HUES64 (cell line): ENCODE data around the gene HERPUD2.
"Not testable (repeated sequence)": the region's sequence is repeated elsewhere in the genome, so short reads cannot be mapped to it uniquely, and the experiment has no call there.

Source experiments
- H3K27ac ChIP-seq: 2 replicates; pipeline ENCODE4 v1.7.0; 2013; ENCODE audit warnings: low read depth, low read length, inconsistent platforms
- H3K27me3 ChIP-seq: 2 replicates; pipeline ENCODE4 v1.6.1; 2013; ENCODE audit warnings: mild to moderate bottlenecking, low read length; ENCODE audit not compliant: insufficient read depth
- H3K36me3 ChIP-seq: 2 replicates; pipeline ENCODE4 v1.6.1; 2013; ENCODE audit warnings: mild to moderate bottlenecking, low read length; ENCODE audit not compliant: insufficient read depth
- H3K4me1 ChIP-seq: 2 replicates; pipeline ENCODE4 v1.6.1; 2013; ENCODE audit warnings: mild to moderate bottlenecking, low read length, moderate library complexity; ENCODE audit not compliant: insufficient read depth
- H3K4me3 ChIP-seq: 2 replicates; pipeline ENCODE4 v1.5.1; 2013; ENCODE audit warnings: mild to moderate bottlenecking, low read length, moderate library complexity
- H3K9ac ChIP-seq: 2 replicates; pipeline ENCODE4 v1.6.1; 2013; ENCODE audit warnings: mild to moderate bottlenecking, low read depth, low read length
- H3K9me3 ChIP-seq: 2 replicates; pipeline ENCODE4 v1.6.1; 2013; ENCODE audit warnings: low read depth, low read length; ENCODE audit not compliant: insufficient read depth
- WGBS: fragments of 150-250, 120-280 bp; methylation state at CpG from one replicate; pipeline ENCODE4 v1.1.7; 2013; ENCODE audit warnings: missing lambda C conversion rate; 5-methylcytosine and 5-hydroxymethylcytosine counted together

The HERPUD2 gene

DNA sequence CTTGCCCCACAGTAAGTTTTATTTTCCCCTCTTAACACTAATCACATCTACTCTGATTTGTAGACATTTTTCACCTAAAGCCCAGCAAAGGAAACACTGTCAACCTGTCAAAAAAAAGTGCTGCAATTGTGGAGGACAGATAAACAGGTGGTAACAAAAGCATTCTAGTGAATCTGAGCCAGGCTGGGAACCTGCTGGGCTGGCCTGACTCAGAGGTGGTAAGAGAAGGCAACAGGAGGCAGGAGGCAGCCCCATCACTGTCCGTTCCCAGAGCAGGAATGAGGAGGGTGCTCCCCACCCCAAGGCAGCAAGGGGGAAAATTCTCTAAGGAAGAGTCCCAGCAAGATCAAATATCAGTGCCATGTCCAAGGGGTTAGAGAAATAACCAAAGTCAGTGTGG lies 19.5 kb upstream of the HERPUD2 start:
- no peaks in the 10 kb centered on the region for H3K27me3 ChIP-seq
- 72% methylated on average over 1 of the region's 1 CpG for WGBS
- no peaks in the 10 kb centered on the region for H3K36me3 ChIP-seq
- H3K9me3 ChIP-seq = no peaks in the 10 kb centered on the region
- H3K4me3 ChIP-seq = no peak overlapping the region
- H3K9ac ChIP-seq = no peak overlapping the region
- H3K4me1 ChIP-seq = peaks cover 14% of the 10 kb centered on the region
- H3K27ac ChIP-seq = no peak overlapping the region

DNA sequence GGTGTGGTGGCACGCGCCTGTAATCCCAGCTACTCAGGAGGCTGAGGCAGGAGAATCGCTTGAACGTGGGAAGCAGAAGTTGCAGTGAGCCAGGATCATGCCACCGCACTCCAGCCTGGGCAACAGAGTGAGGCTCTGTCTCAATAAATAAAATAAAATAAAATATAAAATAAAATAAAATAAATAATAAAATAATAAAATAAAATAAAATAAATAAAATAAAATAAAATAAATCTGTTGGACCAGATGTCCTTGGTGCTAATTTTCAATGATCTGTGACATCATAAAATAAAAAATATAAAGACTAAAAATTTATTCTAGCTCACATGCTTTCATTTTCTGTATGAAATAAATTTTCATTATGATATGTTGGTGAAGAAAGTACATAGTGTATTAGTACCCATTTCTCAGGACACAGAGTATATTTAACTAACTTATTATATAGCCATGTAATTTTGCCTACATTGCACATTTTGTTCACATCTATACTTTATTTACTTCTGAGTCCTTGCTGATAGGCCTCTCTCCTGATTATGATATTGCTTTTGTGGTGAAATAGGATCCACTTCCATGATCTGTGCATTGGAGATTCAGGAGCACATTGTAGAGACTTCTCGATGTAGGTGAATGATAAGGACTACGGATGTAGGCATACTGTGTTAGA lies 17.8 kb upstream of the HERPUD2 start:
- no peak overlapping the region for H3K9ac ChIP-seq
- H3K36me3 ChIP-seq = no peaks in the 10 kb centered on the region
- 93% methylated on average over 7 of the region's 7 CpGs for WGBS
- no peak overlapping the region for H3K4me3 ChIP-seq
- H3K9me3 ChIP-seq = no peaks in the 10 kb centered on the region
- no peak overlapping the region for H3K27ac ChIP-seq
- peaks cover 14% of the 10 kb centered on the region for H3K4me1 ChIP-seq
- no peaks in the 10 kb centered on the region for H3K27me3 ChIP-seq

DNA sequence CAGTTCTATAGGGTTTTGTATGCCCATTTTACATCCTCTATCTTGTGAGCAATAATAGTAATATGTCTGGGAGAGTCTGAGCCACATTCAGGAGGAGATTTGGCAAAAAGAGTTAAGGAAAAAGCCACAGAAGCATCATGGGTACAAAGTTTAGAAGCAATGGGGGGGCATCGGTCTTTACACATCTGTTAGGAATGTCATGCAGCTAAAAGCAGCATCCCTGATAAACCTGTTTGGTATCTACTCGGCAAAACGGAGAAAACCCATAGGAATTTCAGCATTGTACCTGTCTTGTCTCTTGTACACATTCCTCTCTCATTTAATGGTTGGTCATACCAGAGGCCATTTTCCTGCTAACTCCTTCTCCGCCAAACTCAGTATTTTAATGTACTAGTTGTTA lies 12.5 kb upstream of the HERPUD2 start:
- WGBS = 56% methylated on average over 3 of the region's 4 CpGs
- no peak overlapping the region for H3K4me3 ChIP-seq
- no peak overlapping the region for H3K9ac ChIP-seq
- no peaks in the 10 kb centered on the region for H3K36me3 ChIP-seq
- no peak overlapping the region for H3K27ac ChIP-seq
- H3K27me3 ChIP-seq = no peaks in the 10 kb centered on the region
- peaks cover 10% of the 10 kb centered on the region for H3K4me1 ChIP-seq
- H3K9me3 ChIP-seq = no peaks in the 10 kb centered on the region

DNA sequence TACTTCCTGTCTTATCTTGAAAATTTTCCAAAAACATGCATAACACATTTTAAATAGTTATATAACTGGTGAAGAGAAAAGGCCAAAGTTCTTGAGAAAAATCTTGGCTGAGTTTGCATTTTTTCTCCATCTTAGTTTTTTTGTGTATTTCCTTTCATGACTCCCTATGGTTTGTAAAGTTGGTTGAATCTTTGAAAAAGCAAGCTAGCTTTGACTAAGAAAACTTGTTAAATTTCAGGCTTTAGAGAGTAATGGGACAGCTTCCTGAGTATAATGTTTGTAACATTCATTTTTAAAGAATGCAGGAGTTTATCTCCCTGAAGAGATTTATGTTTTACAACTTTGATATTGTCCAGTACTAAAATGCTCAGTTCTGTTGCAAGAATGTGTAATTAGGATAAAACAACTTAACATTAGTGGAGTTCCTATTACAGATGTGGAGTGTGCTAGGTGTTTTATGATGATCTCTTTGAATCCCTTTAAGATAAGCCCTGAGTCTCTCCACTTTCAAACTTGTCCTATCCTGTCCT lies 11.1 kb upstream of the HERPUD2 start:
- H3K9me3 ChIP-seq = no peaks in the 10 kb centered on the region
- H3K27ac ChIP-seq = no peak overlapping the region
- no peak overlapping the region for H3K9ac ChIP-seq
- H3K4me1 ChIP-seq = peaks cover 10% of the 10 kb centered on the region
- H3K27me3 ChIP-seq = no peaks in the 10 kb centered on the region
- no peak overlapping the region for H3K4me3 ChIP-seq
- no peaks in the 10 kb centered on the region for H3K36me3 ChIP-seq

DNA sequence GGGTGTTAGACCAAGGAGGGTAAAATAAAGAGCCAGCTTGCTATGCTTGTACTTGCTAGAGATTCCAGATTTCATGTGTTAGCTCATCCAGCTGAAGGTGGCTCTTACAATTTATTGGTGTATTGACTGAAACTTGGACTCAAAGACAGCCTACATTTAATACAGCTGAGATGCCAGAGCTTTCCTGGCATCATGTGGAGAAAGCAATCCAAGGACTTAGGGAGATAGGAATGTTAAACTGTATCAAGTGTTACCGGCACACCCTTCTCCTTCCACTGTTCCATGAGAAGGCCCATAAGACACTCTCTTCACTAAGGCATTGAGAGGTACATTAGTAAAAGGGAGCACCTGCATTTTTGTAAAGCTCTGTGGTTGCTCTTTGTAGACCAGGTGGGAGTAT lies 9.3 kb upstream of the HERPUD2 start:
- H3K9me3 ChIP-seq = no peaks in the 10 kb centered on the region
- no peak overlapping the region for H3K27ac ChIP-seq
- H3K4me1 ChIP-seq = no peaks in the 10 kb centered on the region; the same call in 1 of the 2 replicates
- WGBS = no CpG with 5 or more reads among the region's 1 CpG
- no peaks in the 10 kb centered on the region for H3K36me3 ChIP-seq
- no peak overlapping the region for H3K4me3 ChIP-seq
- no peak overlapping the region for H3K9ac ChIP-seq
- H3K27me3 ChIP-seq = no peaks in the 10 kb centered on the region

DNA sequence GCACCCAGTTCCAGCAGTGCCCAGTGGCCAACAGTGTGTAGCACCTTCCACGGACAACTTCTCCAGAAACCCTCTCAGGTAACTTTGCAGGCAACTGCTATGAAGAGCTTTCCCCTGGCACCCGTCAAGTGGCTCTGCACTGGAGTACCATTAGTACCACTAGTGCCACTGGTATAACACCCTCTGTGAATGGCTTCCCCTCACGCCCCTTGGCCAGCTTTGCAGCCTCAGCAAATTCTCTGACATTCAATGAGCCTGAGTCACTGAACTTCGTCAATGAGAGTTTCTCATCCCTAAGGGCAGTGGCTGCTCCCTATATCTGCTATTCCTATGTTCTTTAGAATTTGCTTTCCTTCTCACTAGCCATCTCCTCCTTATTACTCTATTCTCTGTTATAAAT lies 7.6 kb upstream of the HERPUD2 start:
- Histone ChIP-seq H3K9me3 (no peaks in the 10 kb centered on the region), H3K9ac (no peak overlapping the region), H3K36me3 (no peaks in the 10 kb centered on the region), H3K4me1 (peaks cover 3% of the 10 kb centered on the region; the same call in 1 of the 2 replicates), H3K4me3 (no peak overlapping the region), H3K27me3 (no peaks in the 10 kb centered on the region), H3K27ac (no peak overlapping the region)
- 86% methylated on average over 4 of the region's 4 CpGs for WGBS

DNA sequence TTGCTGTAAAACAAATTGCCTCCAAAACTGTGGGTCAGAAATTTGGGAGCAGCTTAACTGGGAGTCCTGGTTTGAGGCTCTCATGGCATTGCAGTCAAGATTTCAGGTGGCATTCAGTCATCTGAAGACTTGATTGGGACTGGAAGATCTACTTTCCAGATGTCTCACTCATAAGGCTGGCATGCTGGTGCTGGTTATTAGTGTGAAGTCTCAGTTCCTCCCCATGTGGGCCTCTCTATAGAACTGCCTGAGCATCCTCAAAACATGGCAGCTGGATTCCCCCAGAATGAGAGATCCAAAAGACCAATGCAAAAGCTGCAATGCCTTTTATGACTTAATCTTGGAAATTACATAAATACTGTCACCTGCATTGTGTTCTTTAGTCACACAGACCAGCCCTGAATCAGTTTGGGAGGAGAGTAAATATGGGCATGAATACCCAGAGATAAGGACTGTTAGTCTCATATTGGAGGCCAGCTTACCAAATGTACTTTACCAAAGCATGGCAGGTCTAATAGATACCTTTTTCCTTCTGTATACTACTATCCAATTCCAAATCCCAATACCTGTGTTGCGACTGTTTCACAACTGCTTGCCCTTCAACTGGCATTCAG lies 6.5 kb upstream of the HERPUD2 start:
- 96% methylated on average over 1 of the region's 1 CpG for WGBS
- Histone ChIP-seq H3K4me3 (no peak overlapping the region), H3K9ac (no peak overlapping the region), H3K9me3 (no peaks in the 10 kb centered on the region), H3K4me1 (peaks cover 9% of the 10 kb centered on the region; the same call in 1 of the 2 replicates), H3K27ac (no peak overlapping the region), H3K36me3 (no peaks in the 10 kb centered on the region), H3K27me3 (no peaks in the 10 kb centered on the region)

DNA sequence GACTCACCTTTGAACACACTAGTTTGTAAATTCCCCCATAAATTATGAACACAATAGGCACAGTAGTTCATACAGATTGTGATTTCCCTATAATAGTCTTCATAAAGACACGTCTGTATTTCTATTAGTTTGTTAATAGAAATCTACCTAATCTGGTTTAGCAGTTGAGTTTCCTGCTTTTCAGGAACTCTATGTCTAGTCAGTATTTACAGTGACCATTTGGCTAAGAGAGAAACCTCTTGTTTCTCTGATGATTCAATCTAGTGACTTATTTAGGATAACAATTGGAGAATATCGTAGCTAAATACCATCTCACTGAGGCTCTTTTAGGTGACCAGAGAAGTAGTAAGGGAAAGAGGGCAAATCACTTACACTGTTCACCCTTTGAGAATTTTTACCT lies 5.9 kb upstream of the HERPUD2 start:
- no peaks in the 10 kb centered on the region for H3K9me3 ChIP-seq
- no peaks in the 10 kb centered on the region for H3K27me3 ChIP-seq
- WGBS = 100% methylated on average over 1 of the region's 2 CpGs
- no peak overlapping the region for H3K4me3 ChIP-seq
- no peaks in the 10 kb centered on the region for H3K36me3 ChIP-seq
- H3K27ac ChIP-seq = no peak overlapping the region
- peaks cover 9% of the 10 kb centered on the region; the same call in 1 of the 2 replicates for H3K4me1 ChIP-seq
- H3K9ac ChIP-seq = no peak overlapping the region

DNA sequence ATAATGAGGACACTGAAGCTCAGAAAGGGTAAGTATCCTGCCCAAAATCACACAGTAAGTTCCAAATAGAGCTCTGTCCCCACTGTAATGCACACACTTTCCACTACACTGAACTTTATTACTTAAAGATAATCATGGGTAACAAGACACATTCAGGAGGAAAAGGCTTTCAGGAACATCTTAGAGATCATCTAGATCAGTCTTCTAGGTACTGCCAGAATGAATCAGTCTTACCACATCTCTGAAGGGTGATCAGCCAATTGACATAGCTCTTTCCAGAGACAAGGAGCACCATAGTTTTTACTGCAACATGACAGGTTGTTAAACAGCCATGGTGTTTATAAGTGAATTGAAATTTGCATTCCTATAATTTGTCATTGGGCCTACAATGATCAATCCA lies 5.4 kb upstream of the HERPUD2 start:
- Histone ChIP-seq H3K36me3 (no peaks in the 10 kb centered on the region), H3K27me3 (no peaks in the 10 kb centered on the region), H3K27ac (no peak overlapping the region), H3K9me3 (no peaks in the 10 kb centered on the region), H3K4me3 (no peak overlapping the region), H3K9ac (no peak overlapping the region), H3K4me1 (peaks cover 9% of the 10 kb centered on the region; the same call in 1 of the 2 replicates)

DNA sequence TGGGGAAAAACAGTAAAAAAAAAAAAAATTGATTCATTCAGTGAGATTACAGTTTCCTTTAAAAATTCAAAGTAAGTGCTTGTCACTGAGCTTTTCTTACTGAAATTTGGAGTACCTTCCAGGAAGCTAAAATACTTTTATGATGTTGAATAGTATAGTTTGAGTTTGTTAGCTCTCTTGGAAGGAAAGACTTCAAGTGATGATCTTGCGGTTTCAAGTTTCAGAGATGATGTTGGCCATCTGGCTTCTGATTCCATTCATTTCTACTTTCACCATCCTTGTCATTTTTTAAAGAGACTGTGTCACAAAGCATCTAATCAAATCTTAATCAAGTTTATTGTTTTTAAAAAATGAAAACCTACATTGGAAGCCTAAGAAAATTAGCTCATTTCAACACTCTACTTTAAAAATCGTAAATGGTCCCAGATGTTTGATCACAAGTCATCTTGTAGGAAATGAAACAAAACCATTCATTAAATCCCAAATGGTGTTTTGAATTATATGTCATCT lies 4.9 kb upstream of the HERPUD2 start:
- no peaks in the 10 kb centered on the region for H3K9me3 ChIP-seq
- no peak overlapping the region for H3K4me3 ChIP-seq
- H3K27ac ChIP-seq = no peak overlapping the region
- WGBS = 92% methylated on average over 2 of the region's 2 CpGs
- no peaks in the 10 kb centered on the region for H3K36me3 ChIP-seq
- peaks cover 9% of the 10 kb centered on the region; the same call in 1 of the 2 replicates for H3K4me1 ChIP-seq
- H3K9ac ChIP-seq = no peak overlapping the region
- no peaks in the 10 kb centered on the region for H3K27me3 ChIP-seq

DNA sequence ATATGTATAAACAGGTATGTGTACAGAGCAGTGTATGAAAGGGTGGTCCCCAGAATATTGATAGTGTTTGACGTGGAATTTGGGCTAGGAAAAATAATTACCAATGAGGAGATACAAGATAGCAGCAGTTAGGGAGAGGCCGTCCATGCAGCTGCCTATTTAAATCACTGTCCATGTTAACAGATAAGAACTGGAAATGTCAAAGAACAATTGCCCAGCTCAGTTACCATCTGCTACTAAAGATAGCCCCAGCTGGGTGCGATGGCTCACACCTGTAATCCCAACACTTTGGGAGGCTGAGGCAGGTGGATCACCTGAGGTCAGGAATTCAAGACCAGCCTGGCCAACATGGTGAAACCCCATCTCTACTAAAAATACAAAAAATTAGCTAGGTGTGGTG lies 3.4 kb upstream of the HERPUD2 start:
- not testable (repeated sequence) for H3K4me3 ChIP-seq, H3K27ac ChIP-seq, H3K9me3 ChIP-seq, H3K36me3 ChIP-seq, H3K27me3 ChIP-seq, H3K9ac ChIP-seq
- peaks cover 10% of the 10 kb centered on the region for H3K4me1 ChIP-seq
- 87% methylated on average over 3 of the region's 3 CpGs for WGBS
